GM10266 (cell line): ENCODE data around the gene BACE2.
"Not testable (repeated sequence)": the region's sequence is repeated elsewhere in the genome, so short reads cannot be mapped to it uniquely, and the experiment has no call there.

Experiments used
- DNase-seq: peaks from one replicate; pipeline ENCODE4 v3.0.0; 2012; ENCODE audit errors: extremely low spot score
- TF ChIP-seq, protein P1 (sequence below): IDR thresholded peaks from 2 replicates; pipeline ENCODE4 v1.5.1; 2012; ENCODE audit warnings: mild to moderate bottlenecking, low read depth; ENCODE audit not compliant: control insufficient read depth, insufficient read depth; ENCODE audit errors: missing control alignments

BACE2 gene

DNA sequence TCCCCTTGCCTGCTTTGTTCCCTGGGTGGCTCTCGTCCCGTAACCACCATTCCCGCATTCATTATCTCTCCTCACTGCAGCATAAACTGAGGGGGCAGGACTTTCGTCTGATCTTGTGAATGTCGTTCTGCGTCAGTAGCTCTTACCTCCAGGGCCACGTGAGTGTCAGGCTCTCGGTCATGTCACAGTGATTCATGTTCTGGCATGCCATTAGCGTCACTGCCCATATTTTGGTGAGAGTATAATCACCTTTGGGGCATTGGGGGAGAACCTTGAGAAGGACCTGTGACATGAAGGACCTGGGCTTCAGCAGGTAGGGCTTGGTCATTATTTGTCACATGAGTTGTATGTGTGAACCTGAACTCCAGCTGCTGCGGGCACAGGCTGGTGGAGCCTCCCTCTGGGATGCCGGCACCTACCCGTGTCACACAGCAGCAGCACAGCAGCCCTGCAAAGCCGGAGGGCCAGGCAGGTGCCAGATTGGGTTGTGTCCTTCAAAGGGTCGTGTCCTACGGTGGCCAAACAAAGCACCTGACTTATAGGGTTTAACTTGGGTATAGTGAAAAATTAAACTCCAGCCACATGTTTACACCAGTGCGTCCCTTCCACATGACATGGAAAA lies 68.5 kb downstream of the BACE2 start:
- TF ChIP-seq, protein P1, sequence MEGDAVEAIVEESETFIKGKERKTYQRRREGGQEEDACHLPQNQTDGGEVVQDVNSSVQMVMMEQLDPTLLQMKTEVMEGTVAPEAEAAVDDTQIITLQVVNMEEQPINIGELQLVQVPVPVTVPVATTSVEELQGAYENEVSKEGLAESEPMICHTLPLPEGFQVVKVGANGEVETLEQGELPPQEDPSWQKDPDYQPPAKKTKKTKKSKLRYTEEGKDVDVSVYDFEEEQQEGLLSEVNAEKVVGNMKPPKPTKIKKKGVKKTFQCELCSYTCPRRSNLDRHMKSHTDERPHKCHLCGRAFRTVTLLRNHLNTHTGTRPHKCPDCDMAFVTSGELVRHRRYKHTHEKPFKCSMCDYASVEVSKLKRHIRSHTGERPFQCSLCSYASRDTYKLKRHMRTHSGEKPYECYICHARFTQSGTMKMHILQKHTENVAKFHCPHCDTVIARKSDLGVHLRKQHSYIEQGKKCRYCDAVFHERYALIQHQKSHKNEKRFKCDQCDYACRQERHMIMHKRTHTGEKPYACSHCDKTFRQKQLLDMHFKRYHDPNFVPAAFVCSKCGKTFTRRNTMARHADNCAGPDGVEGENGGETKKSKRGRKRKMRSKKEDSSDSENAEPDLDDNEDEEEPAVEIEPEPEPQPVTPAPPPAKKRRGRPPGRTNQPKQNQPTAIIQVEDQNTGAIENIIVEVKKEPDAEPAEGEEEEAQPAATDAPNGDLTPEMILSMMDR, result no peak
- no peak for DNase-seq

DNA sequence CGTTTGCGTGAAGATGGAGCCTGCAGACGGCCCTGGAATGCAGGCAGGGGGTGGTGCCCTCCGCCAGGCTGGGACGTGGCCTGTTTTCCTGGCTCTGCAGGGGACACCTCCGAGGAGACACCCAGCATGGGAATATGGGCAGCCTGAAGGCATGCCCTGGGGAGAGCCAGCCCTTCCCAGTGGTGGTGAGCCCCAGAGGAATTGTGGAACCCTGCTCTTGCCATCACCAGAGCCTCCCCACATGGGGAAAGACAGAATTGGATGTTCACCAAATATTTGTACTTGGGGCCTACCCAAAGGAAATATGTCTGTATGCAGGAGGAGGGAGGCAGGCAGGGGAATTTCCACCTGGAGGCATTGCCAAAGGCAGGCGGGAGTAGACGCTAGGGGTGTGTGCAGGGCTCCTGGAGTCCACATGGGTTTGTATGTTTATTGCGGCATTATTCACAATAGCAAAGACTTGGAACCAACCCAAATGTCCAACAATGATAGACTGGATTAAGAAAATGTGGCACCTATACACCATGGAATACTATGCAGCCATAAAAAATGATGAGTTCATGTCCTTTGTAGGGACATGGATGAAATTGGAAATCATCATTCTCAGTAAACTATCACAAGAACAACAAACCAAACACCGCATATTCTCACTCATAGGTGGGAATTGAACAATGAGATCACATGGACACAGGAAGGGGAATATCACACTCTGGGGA lies 70.3 kb downstream of the BACE2 start:
- not testable (repeated sequence) for DNase-seq

DNA sequence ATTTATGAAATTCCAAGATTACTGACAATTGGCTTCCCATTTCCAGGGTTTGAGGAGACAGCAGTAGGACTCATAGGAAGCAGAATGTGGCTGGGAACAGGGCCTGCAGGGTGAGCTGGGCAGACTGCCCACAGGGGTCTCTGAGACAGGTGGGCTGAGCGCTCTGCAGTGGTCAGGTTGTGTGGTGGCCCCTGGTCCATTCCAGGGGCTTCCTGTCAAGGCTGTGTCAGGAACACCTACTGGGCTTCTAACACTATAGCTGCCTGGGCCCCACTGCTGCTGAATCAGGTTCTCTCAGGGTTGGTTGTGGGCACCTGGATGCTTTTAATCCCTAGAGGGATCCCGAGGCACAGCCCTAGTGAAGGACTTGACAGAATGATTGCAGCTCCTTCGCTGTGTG lies 72.1 kb downstream of the BACE2 start:
- DNase-seq, result no peak
- TF ChIP-seq, protein P1, result no peak

DNA sequence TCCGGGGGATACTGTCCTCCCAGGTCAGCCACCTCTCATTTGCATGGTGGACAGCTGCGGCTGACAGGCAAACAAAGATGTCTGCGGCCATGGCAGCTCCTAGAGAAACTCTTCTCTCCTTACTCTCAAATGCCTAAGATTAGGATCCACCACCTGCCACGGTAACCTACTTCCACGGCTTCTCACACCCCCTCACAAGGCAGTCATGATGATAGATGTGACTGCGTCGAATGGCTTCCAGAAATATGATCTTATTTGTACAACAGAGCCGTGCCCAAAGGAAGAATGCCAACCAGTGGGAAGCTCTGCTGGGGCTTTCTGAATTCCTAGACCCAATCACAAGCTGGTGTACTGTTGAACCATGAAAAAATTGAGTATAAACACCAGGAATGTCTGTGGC lies 73.4 kb downstream of the BACE2 start:
- DNase-seq, result no peak
- TF ChIP-seq, protein P1, result no peak

DNA sequence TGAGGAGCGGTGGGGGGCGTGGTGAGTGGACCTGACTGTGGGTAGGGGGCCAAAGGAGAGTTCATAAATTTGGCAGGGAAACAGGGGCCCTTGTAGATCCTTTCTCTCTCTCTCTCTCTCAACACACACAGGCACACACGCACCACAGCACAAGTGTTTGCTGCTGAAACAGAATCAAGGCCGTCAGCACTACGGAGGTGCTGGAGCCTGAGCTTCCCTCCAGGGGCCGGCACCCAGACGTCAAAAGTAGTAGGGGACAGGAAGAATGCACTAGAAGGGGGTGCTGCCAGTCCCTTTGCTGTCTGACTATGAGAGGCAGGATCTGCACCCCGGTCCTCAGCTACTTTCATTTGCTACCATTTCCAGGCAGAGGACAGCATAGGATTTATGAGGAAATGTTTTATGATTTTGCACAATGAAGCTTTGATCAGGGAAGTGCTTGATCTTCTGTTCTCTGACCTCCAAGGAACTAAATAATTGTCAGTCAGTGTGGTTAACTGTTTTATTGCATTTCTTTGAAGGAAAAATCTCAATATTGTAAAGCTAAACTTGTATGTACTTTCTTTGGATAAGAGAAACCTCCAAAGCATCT lies 74.4 kb downstream of the BACE2 start:
- DNase-seq, result no peak
- TF ChIP-seq, protein P1, result no peak

DNA sequence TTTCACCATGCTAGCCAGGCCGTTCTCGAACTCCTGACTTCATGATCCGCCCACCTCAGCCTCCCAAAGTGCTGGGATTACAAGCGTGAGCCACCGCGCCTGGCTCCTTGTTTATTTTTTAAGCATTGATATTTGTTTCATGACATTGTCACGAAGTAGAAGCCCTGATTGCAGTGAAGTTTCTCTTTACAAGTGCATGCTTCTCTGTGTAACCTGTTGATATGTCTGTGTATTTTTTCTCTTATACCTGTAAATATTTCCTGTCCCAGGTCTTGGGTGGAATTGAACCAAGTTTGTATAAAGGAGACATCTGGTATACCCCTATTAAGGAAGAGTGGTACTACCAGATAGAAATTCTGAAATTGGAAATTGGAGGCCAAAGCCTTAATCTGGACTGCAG lies 75.1 kb downstream of the BACE2 start:
- DNase-seq, result no peak

DNA sequence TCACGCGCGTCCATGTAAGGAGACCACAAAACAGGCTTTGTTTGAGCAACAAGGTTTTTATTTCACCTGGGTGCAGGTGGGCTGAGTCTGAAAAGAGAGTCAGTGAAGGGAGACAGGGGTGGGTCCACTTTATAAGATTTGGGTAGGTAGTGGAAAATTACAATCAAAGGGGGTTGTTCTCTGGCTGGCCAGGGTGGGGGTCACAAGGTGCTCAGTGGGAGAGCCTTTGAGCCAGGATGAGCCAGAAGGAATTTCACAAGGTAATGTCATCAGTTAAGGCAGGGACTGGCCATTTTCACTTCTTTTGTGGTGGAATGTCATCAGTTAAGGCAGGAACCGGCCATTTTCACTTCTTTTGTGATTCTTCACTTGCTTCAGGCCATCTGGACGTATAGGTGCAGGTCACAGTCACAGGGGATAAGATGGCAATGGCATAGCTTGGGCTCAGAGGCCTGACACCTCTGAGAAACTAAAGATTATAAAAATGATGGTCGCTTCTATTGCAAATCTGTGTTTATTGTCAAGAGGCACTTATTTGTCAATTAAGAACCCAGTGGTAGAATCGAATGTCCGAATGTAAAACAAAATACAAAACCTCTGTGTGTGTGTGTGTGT lies 76.4 kb downstream of the BACE2 start:
- not testable (repeated sequence) for DNase-seq

More for the DNA sequence above, 75.1 kb downstream of the BACE2 start:
- TF ChIP-seq, protein P1, result no peak

DNA sequence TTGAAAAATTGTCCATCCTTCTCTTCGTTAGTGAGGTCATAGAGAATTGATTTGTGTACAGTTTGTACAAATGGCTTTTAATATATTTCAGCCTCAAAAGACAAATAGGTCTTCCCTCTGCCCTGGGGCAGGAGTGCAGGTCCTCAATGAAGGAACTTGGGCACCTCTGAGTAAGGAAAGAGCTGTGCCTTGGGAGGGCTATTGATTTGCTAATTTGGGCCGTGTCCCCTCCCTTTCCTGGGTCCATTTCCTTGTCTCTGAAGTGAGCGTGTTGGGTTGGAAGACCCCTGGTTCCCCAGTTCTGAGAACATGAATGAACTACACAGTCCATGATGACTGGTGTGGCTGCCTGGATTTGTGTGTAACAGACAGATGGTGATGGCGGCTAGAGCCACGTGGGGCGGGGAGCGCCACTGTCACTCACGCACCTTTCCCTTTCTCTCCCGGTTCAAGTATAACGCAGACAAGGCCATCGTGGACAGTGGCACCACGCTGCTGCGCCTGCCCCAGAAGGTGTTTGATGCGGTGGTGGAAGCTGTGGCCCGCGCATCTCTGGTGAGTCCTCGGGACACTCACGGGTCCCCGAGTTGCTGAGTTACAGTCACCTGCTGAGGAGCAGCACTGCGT lies 77.7 kb downstream of the BACE2 start:
- TF ChIP-seq, protein P1, result no peak
- no peak for DNase-seq
